ENCODE data around the gene PIM1. TPM values are rescaled to one million over a fixed set of nuclear protein-coding genes. Genes with fewer than 3 reads are reported as not detected.

PIM1 gene
- total and polyA plus RNA-seq, 9 of the 15 experiments (the other 6 are each of a cell fraction or from before 2014, with no cell fraction given): 19.0 to 789 (median 212) TPM

DNA sequence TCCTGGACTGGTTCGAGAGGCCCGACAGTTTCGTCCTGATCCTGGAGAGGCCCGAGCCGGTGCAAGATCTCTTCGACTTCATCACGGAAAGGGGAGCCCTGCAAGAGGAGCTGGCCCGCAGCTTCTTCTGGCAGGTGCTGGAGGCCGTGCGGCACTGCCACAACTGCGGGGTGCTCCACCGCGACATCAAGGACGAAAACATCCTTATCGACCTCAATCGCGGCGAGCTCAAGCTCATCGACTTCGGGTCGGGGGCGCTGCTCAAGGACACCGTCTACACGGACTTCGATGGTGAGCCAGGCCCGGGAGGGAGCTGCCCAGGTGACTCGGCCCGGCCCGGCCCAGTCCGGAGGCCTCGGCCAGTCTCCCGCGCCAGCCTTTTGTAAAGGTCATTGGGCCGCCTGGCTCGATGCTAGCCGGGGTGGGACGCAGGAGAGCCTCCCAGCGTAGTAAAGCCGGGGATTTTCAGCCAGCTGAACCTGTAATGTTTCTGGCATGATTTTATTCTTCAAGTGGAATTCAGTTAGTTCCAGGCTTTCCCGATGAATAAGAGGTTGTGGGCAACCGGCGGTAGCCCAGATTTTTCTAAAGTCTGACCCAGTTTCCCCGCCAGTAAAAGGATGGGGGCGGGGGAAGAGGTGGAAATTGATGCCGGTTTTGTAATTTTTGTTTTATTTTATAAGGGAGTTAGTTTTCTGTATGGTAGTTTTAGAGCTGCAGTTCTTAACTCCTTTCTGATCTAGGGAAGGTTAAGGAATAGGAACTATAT, 1.4 kb downstream of the PIM1 start (continued):
- TF ChIP-seq NR2C1 (IDR thresholded peaks at IDR 0.05): no peak
- TF ChIP-seq NR2C1 (tag; IDR thresholded peaks at IDR 0.05): no peak
- no peak for TF ChIP-seq ZNF263 (CRISPR knock-in tag; IDR thresholded peaks at IDR 0.05; ENCODE audit: borderline replicate concordance)
- TF ChIP-seq, protein P1, sequence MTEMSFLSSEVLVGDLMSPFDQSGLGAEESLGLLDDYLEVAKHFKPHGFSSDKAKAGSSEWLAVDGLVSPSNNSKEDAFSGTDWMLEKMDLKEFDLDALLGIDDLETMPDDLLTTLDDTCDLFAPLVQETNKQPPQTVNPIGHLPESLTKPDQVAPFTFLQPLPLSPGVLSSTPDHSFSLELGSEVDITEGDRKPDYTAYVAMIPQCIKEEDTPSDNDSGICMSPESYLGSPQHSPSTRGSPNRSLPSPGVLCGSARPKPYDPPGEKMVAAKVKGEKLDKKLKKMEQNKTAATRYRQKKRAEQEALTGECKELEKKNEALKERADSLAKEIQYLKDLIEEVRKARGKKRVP (CRISPR knock-in tag; IDR thresholded peaks at IDR 0.05): 0 out of 2 replicates have a peak, but pooled peaks have one; percentile 14
- TF ChIP-seq, protein P2, sequence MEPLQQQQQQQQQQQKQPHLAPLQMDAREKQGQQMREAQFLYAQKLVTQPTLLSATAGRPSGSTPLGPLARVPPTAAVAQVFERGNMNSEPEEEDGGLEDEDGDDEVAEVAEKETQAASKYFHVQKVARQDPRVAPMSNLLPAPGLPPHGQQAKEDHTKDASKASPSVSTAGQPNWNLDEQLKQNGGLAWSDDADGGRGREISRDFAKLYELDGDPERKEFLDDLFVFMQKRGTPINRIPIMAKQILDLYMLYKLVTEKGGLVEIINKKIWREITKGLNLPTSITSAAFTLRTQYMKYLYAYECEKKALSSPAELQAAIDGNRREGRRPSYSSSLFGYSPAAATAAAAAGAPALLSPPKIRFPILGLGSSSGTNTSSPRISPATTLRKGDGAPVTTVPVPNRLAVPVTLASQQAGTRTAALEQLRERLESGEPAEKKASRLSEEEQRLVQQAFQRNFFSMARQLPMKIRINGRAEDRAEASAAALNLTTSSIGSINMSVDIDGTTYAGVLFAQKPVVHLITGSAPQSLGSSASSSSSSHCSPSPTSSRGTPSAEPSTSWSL (CRISPR knock-in tag; IDR thresholded peaks at IDR 0.05; ENCODE audit: borderline replicate concordance): 0 out of 2 replicates have a peak, but pooled peaks have one; percentile 83
- TF ChIP-seq POU5F1 (IDR thresholded peaks at IDR 0.05; ENCODE audit: borderline replicate concordance, low read depth, low read length, partially characterized antibody): no peak
- TF ChIP-seq SMAD4 (CRISPR knock-in tag; conservative IDR thresholded peaks at IDR 0.05): no peak
- TF ChIP-seq ZNF644 (tag; IDR thresholded peaks at IDR 0.05; ENCODE audit: low read depth): no peak
- no peak for TF ChIP-seq SIRT6 (IDR thresholded peaks at IDR 0.05; ENCODE audit: low read depth, low read length)
- TF ChIP-seq ATF3 (IDR thresholded peaks at IDR 0.05): no peak
- TF ChIP-seq ATF3 (CRISPR knock-in tag; conservative IDR thresholded peaks at IDR 0.05): 0 out of 2 replicates have a peak, but pooled peaks have one; percentile 36
- TF ChIP-seq COPS2 (conservative IDR thresholded peaks at IDR 0.05): no peak
- no peak for TF ChIP-seq EHMT2 (IDR thresholded peaks at IDR 0.05)
- 0 out of 2 replicates have a peak, but pooled peaks have one; percentile 8 for TF ChIP-seq PTBP1 (IDR thresholded peaks at IDR 0.05; ENCODE audit: low read depth, low read length)
- no peak for TF ChIP-seq TAF15 (IDR thresholded peaks at IDR 0.05; ENCODE audit: low read depth, low read length)
- TF ChIP-seq IRF2 (CRISPR knock-in tag; IDR thresholded peaks at IDR 0.05): no peak
- TF ChIP-seq, protein P3, sequence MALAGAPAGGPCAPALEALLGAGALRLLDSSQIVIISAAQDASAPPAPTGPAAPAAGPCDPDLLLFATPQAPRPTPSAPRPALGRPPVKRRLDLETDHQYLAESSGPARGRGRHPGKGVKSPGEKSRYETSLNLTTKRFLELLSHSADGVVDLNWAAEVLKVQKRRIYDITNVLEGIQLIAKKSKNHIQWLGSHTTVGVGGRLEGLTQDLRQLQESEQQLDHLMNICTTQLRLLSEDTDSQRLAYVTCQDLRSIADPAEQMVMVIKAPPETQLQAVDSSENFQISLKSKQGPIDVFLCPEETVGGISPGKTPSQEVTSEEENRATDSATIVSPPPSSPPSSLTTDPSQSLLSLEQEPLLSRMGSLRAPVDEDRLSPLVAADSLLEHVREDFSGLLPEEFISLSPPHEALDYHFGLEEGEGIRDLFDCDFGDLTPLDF (CRISPR knock-in tag; IDR thresholded peaks at IDR 0.05): no peak; the same call in 1 of the 2 replicates
- no peak for TF ChIP-seq HSF4 (CRISPR knock-in tag; IDR thresholded peaks at IDR 0.05; ENCODE audit: borderline replicate concordance)
- no peak for TF ChIP-seq ZNF778 (CRISPR knock-in tag; IDR thresholded peaks at IDR 0.05)
- TF ChIP-seq, protein P4, sequence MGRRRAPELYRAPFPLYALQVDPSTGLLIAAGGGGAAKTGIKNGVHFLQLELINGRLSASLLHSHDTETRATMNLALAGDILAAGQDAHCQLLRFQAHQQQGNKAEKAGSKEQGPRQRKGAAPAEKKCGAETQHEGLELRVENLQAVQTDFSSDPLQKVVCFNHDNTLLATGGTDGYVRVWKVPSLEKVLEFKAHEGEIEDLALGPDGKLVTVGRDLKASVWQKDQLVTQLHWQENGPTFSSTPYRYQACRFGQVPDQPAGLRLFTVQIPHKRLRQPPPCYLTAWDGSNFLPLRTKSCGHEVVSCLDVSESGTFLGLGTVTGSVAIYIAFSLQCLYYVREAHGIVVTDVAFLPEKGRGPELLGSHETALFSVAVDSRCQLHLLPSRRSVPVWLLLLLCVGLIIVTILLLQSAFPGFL (CRISPR knock-in tag; IDR thresholded peaks at IDR 0.05): no peak
- TF ChIP-seq ESRRA (IDR thresholded peaks at IDR 0.05; ENCODE audit: borderline replicate concordance, low read depth): no peak
